IPS-18a (cell line): ENCODE measurements around the gene BEX5.
"Not testable (repeated sequence)": the region's sequence is repeated elsewhere in the genome, so short reads cannot be mapped to it uniquely, and the experiment has no call there.

Source experiments
- H3K27ac ChIP-seq: one replicate; pipeline ENCODE4 v1.5.1; 2013; ENCODE audit warnings: low read length
- H3K27me3 ChIP-seq: one replicate; pipeline ENCODE4 v1.6.1; 2013; ENCODE audit warnings: mild to moderate bottlenecking, low read length; ENCODE audit not compliant: control insufficient read depth, insufficient read depth
- H3K36me3 ChIP-seq: one replicate; pipeline ENCODE4 v1.6.1; 2013; ENCODE audit warnings: low read depth, low read length; ENCODE audit not compliant: control insufficient read depth
- H3K4me1 ChIP-seq: one replicate; pipeline ENCODE4 v1.6.1; 2013; ENCODE audit warnings: low read depth, low read length; ENCODE audit not compliant: control insufficient read depth
- H3K4me3 ChIP-seq: one replicate; pipeline ENCODE4 v1.5.1; 2013; ENCODE audit warnings: low read length
- H3K9ac ChIP-seq: one replicate; pipeline ENCODE4 v1.6.1; 2013; ENCODE audit warnings: mild to moderate bottlenecking, low read length, moderate library complexity
- H3K9me3 ChIP-seq: one replicate; pipeline ENCODE4 v1.6.1; 2013; ENCODE audit warnings: low read depth, low read length; ENCODE audit not compliant: control insufficient read depth

The BEX5 gene

DNA sequence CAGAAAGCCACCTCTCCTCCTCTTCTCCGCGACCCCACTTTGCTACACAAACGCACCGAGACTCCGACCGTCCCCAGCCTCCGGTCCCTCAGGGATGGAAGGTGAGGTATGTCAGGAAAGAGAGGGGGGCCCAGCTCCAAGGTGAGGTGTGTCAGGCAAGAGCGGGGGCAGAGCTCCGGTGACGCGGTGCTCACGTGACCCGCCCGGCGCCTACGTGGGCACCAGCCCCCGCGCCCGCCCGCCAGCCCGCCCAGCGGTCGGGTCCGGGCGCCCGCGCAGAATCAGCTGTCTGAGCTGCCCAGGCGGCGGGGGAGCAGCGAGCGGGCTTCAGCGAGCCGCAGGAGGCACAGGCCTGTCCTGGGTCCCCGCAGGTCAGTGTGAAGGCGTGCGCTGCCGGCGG lies 30.3 kb downstream of the BEX5 start, which contains the start of gene TCEAL2:
Gene TCEAL2 (plus strand): TSS at position 244 of the 400 bp plus-strand sequence. CDS start 1,152 bp downstream, outside the sequence.
- not testable (repeated sequence) for H3K36me3 ChIP-seq, H3K27ac ChIP-seq, H3K4me1 ChIP-seq, H3K9ac ChIP-seq, H3K9me3 ChIP-seq
- H3K4me3 ChIP-seq = peak within 1 kb of the TSS; percentile 62
- peaks cover 14% of the 10 kb centered on the region for H3K27me3 ChIP-seq

DNA sequence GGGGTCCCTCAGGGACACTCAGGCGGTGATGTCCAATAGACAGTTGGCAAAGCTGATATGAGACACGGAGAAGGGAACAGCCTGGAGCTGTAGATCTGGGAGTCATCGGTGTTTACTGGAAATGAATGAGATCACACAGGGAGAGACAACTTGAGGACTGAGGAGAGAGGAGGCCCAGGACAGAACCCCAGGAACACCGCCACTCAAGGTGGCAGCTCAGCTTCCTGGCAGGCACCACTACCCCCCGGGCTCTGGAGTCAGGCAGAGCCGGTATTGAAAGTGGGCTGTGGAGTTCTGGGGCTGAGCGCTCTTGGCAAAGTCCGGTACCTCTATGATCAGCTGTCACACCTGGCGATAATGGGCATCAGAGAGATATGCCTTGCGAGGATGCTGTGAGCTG lies 30.8 kb downstream of the BEX5 start:
- Histone ChIP-seq H3K4me3 (peak overlapping the region; percentile 62), H3K27me3 (peaks cover 14% of the 10 kb centered on the region)
- not testable (repeated sequence) for H3K9me3 ChIP-seq, H3K9ac ChIP-seq, H3K36me3 ChIP-seq, H3K27ac ChIP-seq, H3K4me1 ChIP-seq

DNA sequence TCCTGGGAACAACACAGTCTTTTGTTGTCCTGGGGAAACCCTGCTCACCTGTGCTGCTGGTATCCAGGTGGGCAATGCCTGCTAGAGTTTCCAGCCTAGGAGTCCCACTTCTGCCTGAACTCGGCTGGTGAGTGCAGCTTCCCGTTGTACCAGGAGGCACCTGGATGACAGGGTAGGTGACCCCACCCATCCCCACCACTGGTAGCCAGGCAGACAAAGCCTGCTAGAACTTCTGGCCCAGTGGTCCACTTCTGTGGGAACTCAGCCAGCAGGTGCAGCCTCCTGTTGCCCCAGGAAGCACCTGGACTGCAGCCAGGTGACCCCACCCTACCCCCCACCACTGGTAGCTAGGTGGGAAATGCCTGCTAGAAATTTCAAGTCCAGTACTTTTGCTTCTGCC lies 40.0 kb downstream of the BEX5 start:
- no peak overlapping the region for H3K4me3 ChIP-seq
- no peaks in the 10 kb centered on the region for H3K27me3 ChIP-seq
- no peak overlapping the region for H3K9ac ChIP-seq
- H3K36me3 ChIP-seq = no peaks in the 10 kb centered on the region
- H3K4me1 ChIP-seq = no peaks in the 10 kb centered on the region
- H3K27ac ChIP-seq = no peak overlapping the region
- H3K9me3 ChIP-seq = peaks cover 35% of the 10 kb centered on the region

DNA sequence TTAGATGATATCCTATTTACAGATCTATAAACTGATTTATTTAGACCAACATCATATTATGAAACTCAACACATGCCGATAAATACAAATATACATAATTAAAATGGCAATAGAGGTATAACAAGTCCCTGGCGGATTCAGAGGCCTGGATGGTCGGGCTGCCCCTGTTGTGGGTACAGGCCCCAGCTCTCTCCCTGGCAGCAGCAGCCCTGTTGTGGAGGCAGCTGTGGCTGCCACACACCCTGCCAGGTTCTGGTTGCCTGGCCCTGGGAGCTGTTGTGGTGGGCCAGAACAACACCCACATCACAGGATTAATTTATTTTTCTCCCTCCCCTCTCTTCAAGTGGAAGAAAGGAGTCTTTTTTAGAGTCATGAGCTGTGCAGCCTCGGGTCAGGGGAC lies 42.4 kb downstream of the BEX5 start:
- no peak overlapping the region for H3K27ac ChIP-seq
- H3K36me3 ChIP-seq = no peaks in the 10 kb centered on the region
- H3K4me3 ChIP-seq = no peak overlapping the region
- peaks cover 40% of the 10 kb centered on the region for H3K9me3 ChIP-seq
- H3K4me1 ChIP-seq = no peaks in the 10 kb centered on the region
- H3K27me3 ChIP-seq = no peaks in the 10 kb centered on the region
- no peak overlapping the region for H3K9ac ChIP-seq
